Measurements from ENCODE around the gene SLC27A1. TPM values are rescaled to one million over a fixed set of nuclear protein-coding genes. Genes with fewer than 3 reads are reported as not detected.
"Not testable (repeated sequence)": the region's sequence is repeated elsewhere in the genome, so short reads cannot be mapped to it uniquely, and the experiment has no call there.

SLC27A1 gene
- total and polyA plus RNA-seq, 7 experiments from 2014 or later: 3.1 to 15.1 (median 10.5) TPM

DNA sequence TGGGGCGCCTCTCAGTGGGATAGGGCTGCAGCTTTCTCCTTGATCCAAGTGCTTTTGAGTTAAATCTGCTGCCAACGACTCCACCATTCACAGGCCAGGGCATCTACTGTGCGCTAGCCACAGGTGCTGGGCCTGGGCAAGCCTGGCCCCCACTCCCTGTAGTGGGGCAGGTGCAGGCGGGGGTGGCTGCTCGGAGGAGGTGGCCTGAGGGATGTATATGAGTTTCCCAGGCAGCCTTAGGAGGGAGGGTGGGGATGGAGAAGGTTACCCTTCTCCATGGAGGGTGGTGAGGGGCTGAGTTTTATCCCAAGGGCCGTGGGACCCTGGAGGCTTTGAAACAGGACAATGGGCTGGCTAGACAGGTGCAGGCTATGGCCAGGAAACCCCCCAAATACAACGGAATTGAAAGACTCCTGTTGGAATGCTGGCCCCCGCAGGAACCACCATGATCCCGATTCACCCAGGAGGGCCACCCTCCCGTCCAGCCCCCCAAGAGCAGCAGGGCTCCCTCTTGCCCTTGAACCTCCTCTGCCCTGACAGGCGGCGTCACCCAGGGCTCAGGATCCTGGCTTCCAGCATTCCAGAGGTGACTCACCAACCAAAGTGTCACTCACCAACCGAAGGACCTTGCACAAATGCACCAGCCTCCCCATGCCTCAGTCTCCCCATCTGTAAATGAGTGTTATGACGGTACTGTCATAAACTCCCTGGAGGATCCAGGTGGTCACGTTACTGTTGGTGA lies 45.3 kb downstream of the SLC27A1 start:
- Mint-ChIP-seq H3K4me3 (peak overlapping the region in 1 of 10 donors; percentile 49), H3K27ac (peak overlapping the region in 1 of 9 donors; percentile 47), H3K36me3 (peaks cover 0 to 45% (median 15%) of the 10 kb centered on the region in 5 donors), H3K4me1 (peaks cover 15 to 28% (median 24%) of the 10 kb centered on the region in 7 donors), H3K27me3 (no peaks in the 10 kb centered on the region), H3K9me3 (peaks cover 0 to 7% (median 3%) of the 10 kb centered on the region in 11 donors)
- ChIA-PET CTCF (no interaction called here), POLR2A (interaction anchor here (1.9 kb wide), 1 partner anchor 8 kb away, joined by 5 read pairs; no protein-coding TSS in a partner anchor)
- Histone ChIP-seq H3K4me1 (ENCODE audit: control insufficient read depth in 2 of 2, insufficient read depth in 2 of 2, low read length in 2 of 2) (peaks cover 0 to 9% of the 10 kb centered on the region in 2 donors), H3K27ac (ENCODE audit: low read depth, low read length) (no peak overlapping the region), H3K4me3 (ENCODE audit: low read length) (no peak overlapping the region), H3K36me3 (ENCODE audit: control insufficient read depth in 2 of 3, insufficient read depth in 3 of 3, low read length in 3 of 3) (peaks cover 4 to 23% (median 6%) of the 10 kb centered on the region in 3 experiments), H3K27me3 (ENCODE audit: control insufficient read depth in 2 of 2, insufficient read depth in 2 of 2, low read length in 2 of 2) (no peaks in the 10 kb centered on the region), H3K9me3 (ENCODE audit: control insufficient read depth in 2 of 3, low read length in 3 of 3) (peaks cover 0 to 9% (median 5%) of the 10 kb centered on the region in 3 experiments)
- DNase-seq (no peak), ATAC-seq (no peak)
- intact Hi-C loops (cut with micrococcal nuclease): no loop called here

DNA sequence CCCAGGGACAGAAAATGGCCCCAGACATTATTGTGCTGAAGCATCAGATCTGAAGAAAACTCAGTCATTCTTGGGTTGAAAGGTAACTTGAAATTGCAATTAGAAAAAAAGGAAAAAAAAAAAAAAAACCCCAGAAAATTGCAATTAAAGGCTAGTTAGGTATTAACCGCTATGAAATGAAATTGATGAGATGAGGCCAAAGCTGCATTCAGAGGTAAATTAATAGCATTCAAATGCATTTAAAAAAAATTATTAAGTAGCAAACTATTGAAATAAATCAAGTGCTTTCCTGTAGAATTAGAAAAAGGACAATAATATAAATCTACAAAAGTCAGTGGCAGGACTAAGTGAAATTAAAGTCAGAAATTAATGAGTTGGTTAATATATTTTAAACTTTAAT lies 47.6 kb downstream of the SLC27A1 start:
- H3K4me3 Mint-ChIP-seq: no peak overlapping the region
- POLR2A ChIA-PET: interaction anchor here (0.6 to 0.7 kb wide), 2 partner anchors 286 to 1044 kb away, joined by 3 to 4 read pairs; no protein-coding TSS in a partner anchor

GRCh38 chr19:17518654-17519053 lies 48.3 kb downstream of the SLC27A1 start:
- CTCF ChIA-PET; H3K27ac Mint-ChIP-seq; H3K9me3 ChIP-seq (ENCODE audit: control insufficient read depth in 2 of 3, low read length in 3 of 3); H3K27me3 Mint-ChIP-seq; DNase-seq; ATAC-seq; H3K4me3 ChIP-seq (ENCODE audit: low read length); H3K27me3 ChIP-seq (ENCODE audit: control insufficient read depth in 2 of 2, insufficient read depth in 2 of 2, low read length in 2 of 2); intact Hi-C loops (cut with micrococcal nuclease); H3K27ac ChIP-seq (ENCODE audit: low read depth, low read length); POLR2A ChIA-PET; H3K9me3 Mint-ChIP-seq; H3K4me3 Mint-ChIP-seq: not testable (repeated sequence)
- peaks cover 0 to 40% (median 15%) of the 10 kb centered on the region in 5 donors for H3K36me3 Mint-ChIP-seq
- H3K36me3 ChIP-seq (ENCODE audit: control insufficient read depth in 2 of 3, insufficient read depth in 3 of 3, low read length in 3 of 3): peaks cover 4 to 19% (median 6%) of the 10 kb centered on the region in 3 experiments
- peaks cover 3 to 11% of the 10 kb centered on the region in 2 donors for H3K4me1 ChIP-seq (ENCODE audit: control insufficient read depth in 2 of 2, insufficient read depth in 2 of 2, low read length in 2 of 2)
- H3K4me1 Mint-ChIP-seq: peaks cover 11 to 24% (median 22%) of the 10 kb centered on the region in 7 donors

More for the DNA sequence above, 47.6 kb downstream of the SLC27A1 start:
- H3K4me1 ChIP-seq (ENCODE audit: control insufficient read depth in 2 of 2, insufficient read depth in 2 of 2, low read length in 2 of 2): peaks cover 0 to 4% of the 10 kb centered on the region in 2 donors
- Mint-ChIP-seq H3K9me3 (peaks cover 0 to 7% (median 3%) of the 10 kb centered on the region in 11 donors), H3K27ac (no peak overlapping the region), H3K36me3 (peaks cover 0 to 41% (median 15%) of the 10 kb centered on the region in 5 donors), H3K4me1 (peaks cover 5 to 23% (median 17%) of the 10 kb centered on the region in 7 donors), H3K27me3 (no peaks in the 10 kb centered on the region)
- CTCF ChIA-PET: interaction anchor here (0.5 kb wide), 1 partner anchor 302 kb away, joined by 3 read pairs; no protein-coding TSS in a partner anchor
- H3K4me3 ChIP-seq (ENCODE audit: low read length): no peak overlapping the region
- no peak overlapping the region for H3K27ac ChIP-seq (ENCODE audit: low read depth, low read length)
- peaks cover 4 to 19% (median 6%) of the 10 kb centered on the region in 3 experiments for H3K36me3 ChIP-seq (ENCODE audit: control insufficient read depth in 2 of 3, insufficient read depth in 3 of 3, low read length in 3 of 3)
- intact Hi-C loops (cut with micrococcal nuclease): no loop called here
- ATAC-seq (no peak), DNase-seq (no peak)
- H3K27me3 ChIP-seq (ENCODE audit: control insufficient read depth in 2 of 2, insufficient read depth in 2 of 2, low read length in 2 of 2): no peaks in the 10 kb centered on the region
- H3K9me3 ChIP-seq (ENCODE audit: control insufficient read depth in 2 of 3, low read length in 3 of 3): peaks cover 0 to 9% (median 5%) of the 10 kb centered on the region in 3 experiments

DNA sequence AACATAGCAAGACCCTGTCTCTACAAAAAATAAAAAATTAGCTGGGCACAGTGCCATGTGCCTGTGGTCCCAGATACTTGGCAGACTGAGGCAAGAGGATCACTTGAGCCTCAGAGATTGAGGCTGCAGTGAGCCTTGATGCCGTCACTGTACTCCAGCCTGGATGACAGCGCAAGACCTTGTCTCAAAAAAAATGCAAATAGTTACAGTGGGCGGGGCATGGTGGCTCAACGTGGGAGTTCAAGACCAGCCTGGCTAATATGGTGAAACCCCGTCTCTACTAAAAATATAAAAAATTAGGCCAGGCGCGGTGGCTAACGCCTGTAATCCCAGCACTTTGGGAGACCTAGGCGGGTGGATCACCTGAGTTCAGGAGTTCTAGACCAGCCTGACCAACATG lies 49.6 kb downstream of the SLC27A1 start:
- Mint-ChIP-seq H3K4me3 (no peak overlapping the region), H3K27me3 (no peaks in the 10 kb centered on the region), H3K4me1 (peaks cover 16 to 28% (median 26%) of the 10 kb centered on the region in 7 donors), H3K9me3 (peaks cover 0 to 11% (median 3%) of the 10 kb centered on the region in 11 donors), H3K27ac (peak overlapping the region in 5 of 9 donors; percentile 4 to 49 (median 28)), H3K36me3 (peaks cover 0 to 39% (median 15%) of the 10 kb centered on the region in 5 donors)
- no peak for ATAC-seq
- Histone ChIP-seq H3K4me1 (ENCODE audit: control insufficient read depth in 2 of 2, insufficient read depth in 2 of 2, low read length in 2 of 2) (peaks cover 10 to 18% of the 10 kb centered on the region in 2 donors), H3K27me3 (ENCODE audit: control insufficient read depth in 2 of 2, insufficient read depth in 2 of 2, low read length in 2 of 2) (no peaks in the 10 kb centered on the region), H3K36me3 (ENCODE audit: control insufficient read depth in 2 of 3, insufficient read depth in 3 of 3, low read length in 3 of 3) (peaks cover 4 to 19% (median 6%) of the 10 kb centered on the region in 3 experiments), H3K9me3 (ENCODE audit: control insufficient read depth in 2 of 3, low read length in 3 of 3) (peaks cover 0 to 9% (median 5%) of the 10 kb centered on the region in 3 experiments), H3K4me3 (ENCODE audit: low read length) (no peak overlapping the region), H3K27ac (ENCODE audit: low read depth, low read length) (no peak overlapping the region)
- intact Hi-C loops (cut with micrococcal nuclease): no loop called here
- ChIA-PET POLR2A (no interaction called here), CTCF (no interaction called here)
- DNase-seq: no peak

- H3K27me3 Mint-ChIP-seq: no peaks in the 10 kb centered on the region
- intact Hi-C loops (cut with micrococcal nuclease): no loop called here
- Histone ChIP-seq H3K4me1 (ENCODE audit: control insufficient read depth in 2 of 2, insufficient read depth in 2 of 2, low read length in 2 of 2) (peaks cover 10 to 18% of the 10 kb centered on the region in 2 donors), H3K36me3 (ENCODE audit: control insufficient read depth in 2 of 3, insufficient read depth in 3 of 3, low read length in 3 of 3) (peaks cover 4 to 17% (median 6%) of the 10 kb centered on the region in 3 experiments), H3K27me3 (ENCODE audit: control insufficient read depth in 2 of 2, insufficient read depth in 2 of 2, low read length in 2 of 2) (no peaks in the 10 kb centered on the region), H3K4me3 (ENCODE audit: low read length) (no peak overlapping the region), H3K9me3 (ENCODE audit: control insufficient read depth in 2 of 3, low read length in 3 of 3) (peaks cover 0 to 9% (median 5%) of the 10 kb centered on the region in 3 experiments), H3K27ac (ENCODE audit: low read depth, low read length) (no peak overlapping the region)
- ChIA-PET CTCF (interaction anchor here (2.5 kb wide), 1 partner anchor 25 kb away, joined by 12 read pairs; no protein-coding TSS in a partner anchor), POLR2A (interaction anchor here (1.1 kb wide), 1 partner anchor 9 kb away, joined by 3 read pairs; no protein-coding TSS in a partner anchor)
- no peak overlapping the region for H3K27ac Mint-ChIP-seq
- DNase-seq (no peak), ATAC-seq (no peak)
- peaks cover 16 to 32% (median 27%) of the 10 kb centered on the region in 7 donors for H3K4me1 Mint-ChIP-seq
- peaks cover 0 to 35% (median 15%) of the 10 kb centered on the region in 5 donors for H3K36me3 Mint-ChIP-seq
- no peak overlapping the region for H3K4me3 Mint-ChIP-seq
- H3K9me3 Mint-ChIP-seq: peaks cover 0 to 11% (median 3%) of the 10 kb centered on the region in 11 donors
Measured at GRCh38 chr19:17520865-17521264, 50.5 kb downstream of the SLC27A1 start.

GRCh38 chr19:17522988-17523872 lies 52.9 kb downstream of the SLC27A1 start:
- Mint-ChIP-seq H3K27ac (peak overlapping the region; percentile 87 to 98 (median 93)), H3K9me3 (peaks cover 0 to 4% (median 0%) of the 10 kb centered on the region in 11 donors), H3K4me3 (peak overlapping the region; percentile 74 to 86 (median 80)), H3K27me3 (no peaks in the 10 kb centered on the region), H3K4me1 (peaks cover 16 to 32% (median 26%) of the 10 kb centered on the region in 7 donors), H3K36me3 (peaks cover 0 to 14% (median 4%) of the 10 kb centered on the region in 5 donors)
- Histone ChIP-seq H3K4me1 (ENCODE audit: control insufficient read depth in 2 of 2, insufficient read depth in 2 of 2, low read length in 2 of 2) (peaks cover 10 to 23% of the 10 kb centered on the region in 2 donors), H3K4me3 (ENCODE audit: low read length) (peak overlapping the region; percentile 21), H3K9me3 (ENCODE audit: control insufficient read depth in 2 of 3, low read length in 3 of 3) (no peaks in the 10 kb centered on the region), H3K36me3 (ENCODE audit: control insufficient read depth in 2 of 3, insufficient read depth in 3 of 3, low read length in 3 of 3) (no peaks in the 10 kb centered on the region), H3K27me3 (ENCODE audit: control insufficient read depth in 2 of 2, insufficient read depth in 2 of 2, low read length in 2 of 2) (no peaks in the 10 kb centered on the region), H3K27ac (ENCODE audit: low read depth, low read length) (peak overlapping the region; percentile 64)
- ATAC-seq: peak; percentile 86
- CTCF ChIA-PET: interaction anchor here (1.0 to 2.5 kb wide), 3 partner anchors 12 to 31 kb away, joined by 3 to 12 read pairs (median 4); partner anchors contain the start of gene PGLS
- POLR2A ChIA-PET: interaction anchor here (0.6 to 2.9 kb wide), 8 partner anchors 9 to 123 kb away, joined by 3 to 29 read pairs (median 5); partner anchors contain the start of gene PGLS
- intact Hi-C loops (cut with micrococcal nuclease): loop anchor here in 1 of 2 donors (1.0 kb wide), 1 partner anchor 11 kb away; no protein-coding TSS in a partner anchor
- DNase-seq: peak in 7 of 9 donors; percentile 26 to 51 (median 45)

Data from naive thymus-derived CD4-positive, alpha-beta T cell (primary cell).